MM.1S (cell line): Measurements from ENCODE around the gene CACNB4.

ENCODE experiments used
- DNase-seq: peaks from one replicate; pipeline ENCODE4 v3.0.0-alpha.2; 2015
- H2AFZ ChIP-seq: fragments of 300-600 bp; sonication (generic); 2 replicates; pipeline ENCODE4 v1.6.0; 2016; ENCODE audit warnings: antibody characterized with exemption, low read length
- H3F3A ChIP-seq: fragments of 300-600 bp; sonication (generic); 2 replicates; pipeline ENCODE4 v1.6.1; 2016; ENCODE audit warnings: mild to moderate bottlenecking, antibody characterized with exemption, low read length, moderate library complexity, mixed read lengths; ENCODE audit not compliant: insufficient read depth
- H3K27ac ChIP-seq: fragments of 300-600 bp; sonication (generic); 2 replicates; pipeline ENCODE4 v1.5.1; 2016; ENCODE audit warnings: mild to moderate bottlenecking, low read length
- H3K27me3 ChIP-seq: fragments of 300-600 bp; sonication (generic); replicated peaks from 2 replicates; pipeline ENCODE4 v1.6.0; 2016; ENCODE audit warnings: low read length; ENCODE audit not compliant: insufficient read depth
- H3K36me3 ChIP-seq: fragments of 300-600 bp; sonication (generic); replicated peaks from 2 replicates; pipeline ENCODE4 v1.6.1; 2016; ENCODE audit warnings: mild to moderate bottlenecking, low read length, mixed read lengths; ENCODE audit not compliant: insufficient read depth
- H3K4me1 ChIP-seq: fragments of 300-600 bp; sonication (generic); 2 replicates; pipeline ENCODE4 v1.6.1; 2016; ENCODE audit warnings: low read length, mixed read lengths
- H3K4me2 ChIP-seq: fragments of 300-600 bp; sonication (generic); 2 replicates; pipeline ENCODE4 v1.6.0; 2016; ENCODE audit warnings: low read depth, low read length
- H3K4me3 ChIP-seq: fragments of 300-600 bp; sonication (generic); 2 replicates; pipeline ENCODE4 v1.5.1; 2016; ENCODE audit warnings: low read length, mixed read lengths
- H3K79me2 ChIP-seq: fragments of 300-600 bp; sonication (generic); 2 replicates; pipeline ENCODE4 v1.6.1; 2016; ENCODE audit warnings: mixed run types, low read length, mixed read lengths
- H3K9ac ChIP-seq: fragments of 300-600 bp; sonication (generic); 2 replicates; pipeline ENCODE4 v1.6.1; 2016; ENCODE audit warnings: low read length, mixed read lengths
- H3K9me2 ChIP-seq: fragments of 300-600 bp; sonication (generic); replicated peaks from 2 replicates; pipeline ENCODE4 v1.6.1; 2016; ENCODE audit warnings: mild to moderate bottlenecking, low read length, mixed read lengths; ENCODE audit not compliant: insufficient read depth
- H3K9me3 ChIP-seq: fragments of 300-600 bp; sonication (generic); replicated peaks from 2 replicates; pipeline ENCODE4 v1.6.1; 2016; ENCODE audit warnings: mild to moderate bottlenecking, low read length, mixed read lengths; ENCODE audit not compliant: insufficient read depth
- H4K20me1 ChIP-seq: fragments of 300-600 bp; sonication (generic); 2 replicates; pipeline ENCODE4 v1.6.1; 2016; ENCODE audit warnings: mild to moderate bottlenecking, low read length, moderate library complexity, mixed read lengths; ENCODE audit not compliant: insufficient read depth
- EZH2 ChIP-seq: fragments of 300-600 bp; sonication (generic); optimal IDR thresholded peaks from 2 replicates; pipeline ENCODE3; 2017; ENCODE audit warnings: low read depth, mild to moderate bottlenecking, antibody characterized with exemption, low read length, mixed read lengths
- EZH2phosphoT487 ChIP-seq: fragments of 300-600 bp; sonication (generic); IDR thresholded peaks from 2 replicates; pipeline ENCODE4 v1.6.1; 2018; ENCODE audit warnings: antibody characterized with exemption, low read length
- TF ChIP-seq, protein P1 (sequence below): fragments of 300-600 bp; sonication (generic); IDR thresholded peaks from 2 replicates; pipeline ENCODE4 v1.5.1; 2016; ENCODE audit warnings: antibody characterized with exemption, low read length, mixed read lengths

The CACNB4 gene

DNA sequence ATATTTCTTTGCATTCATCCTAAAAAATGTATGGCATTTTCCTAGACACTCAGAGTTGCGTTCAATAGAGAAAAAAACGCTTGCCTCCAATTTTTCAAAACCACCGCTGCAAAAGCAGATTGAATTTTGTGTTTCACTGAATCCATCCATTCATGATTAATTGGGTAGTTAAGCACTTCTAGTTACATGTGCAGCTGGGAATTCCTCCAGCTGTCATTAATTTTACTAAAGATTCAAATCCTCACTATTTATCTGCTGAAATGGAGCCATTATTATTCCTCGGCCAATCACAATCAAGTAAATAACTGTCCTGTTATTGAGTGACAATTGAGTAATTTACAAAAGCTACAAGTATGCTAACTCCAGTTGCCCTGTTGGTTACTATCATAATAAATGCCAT, 194.8 kb downstream of the CACNB4 start:
- H3K36me3 ChIP-seq, result no peaks in the 10 kb centered on the region
- H3K79me2 ChIP-seq, result no peaks in the 10 kb centered on the region
- DNase-seq, result no peak
- H3K27ac ChIP-seq, result no peak overlapping the region
- TF ChIP-seq, protein P1, sequence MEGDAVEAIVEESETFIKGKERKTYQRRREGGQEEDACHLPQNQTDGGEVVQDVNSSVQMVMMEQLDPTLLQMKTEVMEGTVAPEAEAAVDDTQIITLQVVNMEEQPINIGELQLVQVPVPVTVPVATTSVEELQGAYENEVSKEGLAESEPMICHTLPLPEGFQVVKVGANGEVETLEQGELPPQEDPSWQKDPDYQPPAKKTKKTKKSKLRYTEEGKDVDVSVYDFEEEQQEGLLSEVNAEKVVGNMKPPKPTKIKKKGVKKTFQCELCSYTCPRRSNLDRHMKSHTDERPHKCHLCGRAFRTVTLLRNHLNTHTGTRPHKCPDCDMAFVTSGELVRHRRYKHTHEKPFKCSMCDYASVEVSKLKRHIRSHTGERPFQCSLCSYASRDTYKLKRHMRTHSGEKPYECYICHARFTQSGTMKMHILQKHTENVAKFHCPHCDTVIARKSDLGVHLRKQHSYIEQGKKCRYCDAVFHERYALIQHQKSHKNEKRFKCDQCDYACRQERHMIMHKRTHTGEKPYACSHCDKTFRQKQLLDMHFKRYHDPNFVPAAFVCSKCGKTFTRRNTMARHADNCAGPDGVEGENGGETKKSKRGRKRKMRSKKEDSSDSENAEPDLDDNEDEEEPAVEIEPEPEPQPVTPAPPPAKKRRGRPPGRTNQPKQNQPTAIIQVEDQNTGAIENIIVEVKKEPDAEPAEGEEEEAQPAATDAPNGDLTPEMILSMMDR, result no peak
- no peak for TF ChIP-seq EZH2
- TF ChIP-seq EZH2phosphoT487, result no peak
- H3K9me2 ChIP-seq, result no peaks in the 10 kb centered on the region
- H3K4me2 ChIP-seq, result no peak overlapping the region
- no peaks in the 10 kb centered on the region for H3K27me3 ChIP-seq
- H3K4me1 ChIP-seq, result peaks cover 19% of the 10 kb centered on the region
- no peak overlapping the region for H2AFZ ChIP-seq
- H3K4me3 ChIP-seq, result no peak overlapping the region
- H3K9ac ChIP-seq, result no peak overlapping the region
- H3F3A ChIP-seq, result peaks cover 5% of the 10 kb centered on the region; the same call in 1 of the 2 replicates
- H4K20me1 ChIP-seq, result no peaks in the 10 kb centered on the region
- no peaks in the 10 kb centered on the region for H3K9me3 ChIP-seq

DNA sequence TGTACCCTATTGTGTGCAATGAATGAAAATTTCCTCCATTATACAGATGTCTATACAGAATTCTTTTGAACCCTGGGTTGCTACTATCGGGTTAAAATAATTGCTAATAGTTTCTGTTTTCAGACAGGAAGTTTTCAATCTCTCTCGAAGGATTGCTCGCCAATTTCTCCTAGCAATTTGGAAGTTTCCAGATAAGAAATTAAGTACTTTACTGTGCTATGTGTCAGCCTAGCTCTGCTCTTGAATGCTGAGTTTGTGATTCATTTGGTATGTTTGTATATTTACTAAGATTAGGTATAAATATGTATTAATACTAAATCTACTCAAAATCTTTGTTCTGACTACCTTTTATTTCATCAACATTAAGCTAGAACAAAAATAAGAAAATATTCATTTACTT, 196.0 kb downstream of the CACNB4 start:
- no peak for TF ChIP-seq EZH2phosphoT487
- TF ChIP-seq EZH2, result no peak
- TF ChIP-seq, protein P1, result no peak
- Histone ChIP-seq H3K4me1 (peaks cover 19% of the 10 kb centered on the region), H2AFZ (no peak overlapping the region), H3K4me3 (no peak overlapping the region), H3F3A (peaks cover 5% of the 10 kb centered on the region; the same call in 1 of the 2 replicates), H3K27ac (no peak overlapping the region), H3K4me2 (no peak overlapping the region), H4K20me1 (no peaks in the 10 kb centered on the region), H3K79me2 (no peaks in the 10 kb centered on the region), H3K9me2 (no peaks in the 10 kb centered on the region), H3K27me3 (no peaks in the 10 kb centered on the region), H3K36me3 (no peaks in the 10 kb centered on the region), H3K9me3 (no peaks in the 10 kb centered on the region), H3K9ac (no peak overlapping the region)
- no peak for DNase-seq

DNA sequence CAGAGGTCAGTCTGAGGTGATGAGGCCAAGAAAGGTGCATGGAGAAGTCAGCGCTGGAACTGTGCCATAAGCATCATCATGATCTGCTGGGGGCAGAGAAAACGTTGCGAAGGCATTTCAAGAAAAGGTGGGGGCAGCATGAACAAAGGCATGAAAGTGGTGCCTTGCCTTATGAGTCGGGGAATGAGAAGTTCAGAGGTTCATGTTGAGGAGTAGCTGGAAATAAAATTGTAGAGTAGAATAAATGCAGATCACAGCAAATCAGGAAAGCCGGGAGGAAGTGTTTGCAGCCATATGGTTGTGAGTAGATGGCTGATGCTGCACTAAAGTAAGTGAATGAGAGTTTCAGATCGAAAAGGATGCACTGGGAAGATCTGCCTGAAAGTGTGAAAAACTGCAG, 198.5 kb downstream of the CACNB4 start:
- no peaks in the 10 kb centered on the region for H3K36me3 ChIP-seq
- H3K9me3 ChIP-seq, result no peaks in the 10 kb centered on the region
- no peaks in the 10 kb centered on the region for H3K79me2 ChIP-seq
- no peaks in the 10 kb centered on the region for H3F3A ChIP-seq
- no peak overlapping the region for H2AFZ ChIP-seq
- TF ChIP-seq EZH2 (no peak), EZH2phosphoT487 (no peak)
- TF ChIP-seq, protein P1, result no peak
- no peak overlapping the region for H3K4me3 ChIP-seq
- no peaks in the 10 kb centered on the region for H4K20me1 ChIP-seq
- H3K4me2 ChIP-seq, result no peak overlapping the region
- H3K27ac ChIP-seq, result no peak overlapping the region
- H3K9ac ChIP-seq, result no peak overlapping the region
- no peak for DNase-seq
- H3K27me3 ChIP-seq, result no peaks in the 10 kb centered on the region
- no peaks in the 10 kb centered on the region for H3K9me2 ChIP-seq
- peaks cover 2% of the 10 kb centered on the region; the same call in 1 of the 2 replicates for H3K4me1 ChIP-seq
